GM18861 (cell line): Measurements from ENCODE around the gene TM6SF1.
"Not testable (repeated sequence)": the region's sequence is repeated elsewhere in the genome, so short reads cannot be mapped to it uniquely, and the experiment has no call there.

Experiments
- ATAC-seq: cut with Tn5 transposase; IDR thresholded peaks from one replicate; pipeline ENCODE4 v1.9.1; 2021; ENCODE audit not compliant: unreplicated experiment

The TM6SF1 gene

GRCh38 chr15:83087576-83087975 is 19.9 kb upstream of the TM6SF1 start:
- no peak for ATAC-seq

DNA sequence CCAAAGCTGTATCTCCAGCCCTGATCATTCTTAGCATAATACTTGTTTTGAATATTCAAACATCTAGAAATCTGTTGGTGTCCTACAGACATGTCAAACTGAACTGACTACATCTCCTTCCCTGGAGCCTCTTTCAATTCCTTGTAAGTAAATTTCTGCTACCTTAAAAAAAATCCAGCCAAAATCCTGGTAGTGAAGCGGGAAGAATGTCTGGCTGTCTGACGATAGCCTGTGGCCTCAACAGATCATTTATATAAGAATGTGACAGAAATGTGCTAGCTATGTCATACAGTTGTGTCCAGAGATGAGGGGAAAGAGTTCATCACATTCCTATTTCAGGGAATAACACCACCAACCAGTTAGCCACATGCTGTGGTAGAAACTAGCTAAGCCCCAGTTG is 18.6 kb upstream of the TM6SF1 start:
- no peak for ATAC-seq

DNA sequence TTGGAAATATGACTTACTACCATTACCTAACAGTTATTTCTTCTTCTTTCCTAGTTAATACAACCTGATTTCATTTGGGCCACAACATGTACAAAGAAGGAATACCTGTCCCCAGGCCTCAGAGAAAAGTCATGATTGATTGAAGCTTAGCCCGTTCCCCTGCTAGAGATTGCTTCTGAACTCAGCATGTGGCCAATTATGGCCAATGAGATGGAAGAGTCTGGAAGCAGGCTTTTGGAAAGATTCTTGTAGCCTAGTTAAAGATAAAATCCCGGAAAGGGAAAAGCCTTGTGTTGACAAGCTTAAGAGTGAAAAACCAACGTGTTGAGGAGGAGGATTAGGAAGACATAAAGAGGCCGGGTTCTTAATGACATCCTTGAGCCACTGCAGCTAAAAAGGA is 17.0 kb upstream of the TM6SF1 start:
- no peak for ATAC-seq

DNA sequence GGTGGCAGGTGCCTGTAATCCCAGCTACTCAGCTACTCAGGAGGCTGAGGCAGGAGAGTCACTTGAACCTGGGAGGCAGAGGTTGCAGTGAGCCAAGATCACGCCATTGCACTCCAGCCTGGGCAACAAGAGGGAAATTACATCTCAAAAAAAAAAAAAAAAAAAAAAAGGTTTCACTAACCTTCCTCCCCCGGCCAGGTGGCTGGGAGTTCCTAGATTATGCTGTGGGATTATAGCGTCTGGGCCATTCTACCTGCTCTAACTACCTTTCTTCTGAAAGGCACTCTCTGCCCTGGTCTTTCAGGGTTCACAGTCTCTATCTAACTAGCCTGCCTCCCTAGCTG is 15.5 kb upstream of the TM6SF1 start:
- ATAC-seq, result not testable (repeated sequence)

- ATAC-seq, result peak; percentile 84
These were observed 15.0 kb upstream of the TM6SF1 start for GRCh38 chr15:83092309-83092976.

- no peak for ATAC-seq
These were observed 12.9 kb upstream of the TM6SF1 start for GRCh38 chr15:83094583-83094982.

- ATAC-seq, result no peak
These were observed 9.4 kb upstream of the TM6SF1 start for GRCh38 chr15:83098079-83098478.

DNA sequence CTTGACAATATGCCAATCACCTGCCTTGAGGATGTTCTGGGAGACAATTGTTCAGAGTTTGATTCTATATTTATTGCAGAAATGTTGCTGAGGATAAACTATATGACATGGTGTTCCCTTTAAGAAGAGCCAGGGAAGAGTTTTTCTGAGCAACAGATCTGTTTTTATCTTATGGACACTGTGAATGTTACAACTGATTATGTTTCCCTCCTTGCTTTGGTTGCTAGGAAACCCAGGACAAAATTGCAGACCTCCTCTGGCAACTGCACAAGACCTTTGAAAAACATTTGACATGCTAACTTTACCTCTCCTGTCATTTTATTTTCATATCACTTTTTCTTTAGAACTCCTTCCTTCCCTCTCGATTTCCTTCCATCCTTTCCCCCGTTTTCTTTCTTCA is 8.2 kb upstream of the TM6SF1 start:
- no peak for ATAC-seq

DNA sequence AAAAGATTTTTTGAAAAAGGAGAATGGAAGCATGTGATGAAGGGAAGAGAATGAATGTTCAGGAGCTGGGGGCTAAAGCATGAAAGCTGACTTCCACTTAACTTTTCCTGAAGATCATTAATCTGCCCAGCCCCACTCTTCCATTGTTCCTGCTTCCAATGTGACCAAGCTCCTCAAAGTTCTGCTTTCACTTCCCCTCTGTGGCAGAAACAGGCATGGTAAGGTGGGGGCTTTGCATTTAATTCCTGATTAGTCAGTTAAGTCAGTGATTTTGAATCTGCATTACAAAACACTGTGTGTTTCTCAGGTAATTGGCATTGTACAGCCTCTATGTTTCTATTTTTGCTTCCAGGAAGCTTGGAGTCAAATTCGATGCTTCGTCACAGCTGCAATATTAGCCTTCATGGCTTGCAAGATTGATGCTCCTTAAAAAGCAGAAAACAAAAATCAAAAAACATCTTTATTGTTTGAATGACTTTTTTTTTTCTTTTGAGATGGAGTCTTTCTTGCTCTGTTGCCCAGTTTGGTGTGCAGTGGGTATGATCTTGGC is 7.3 kb upstream of the TM6SF1 start:
- ATAC-seq, result no peak

DNA sequence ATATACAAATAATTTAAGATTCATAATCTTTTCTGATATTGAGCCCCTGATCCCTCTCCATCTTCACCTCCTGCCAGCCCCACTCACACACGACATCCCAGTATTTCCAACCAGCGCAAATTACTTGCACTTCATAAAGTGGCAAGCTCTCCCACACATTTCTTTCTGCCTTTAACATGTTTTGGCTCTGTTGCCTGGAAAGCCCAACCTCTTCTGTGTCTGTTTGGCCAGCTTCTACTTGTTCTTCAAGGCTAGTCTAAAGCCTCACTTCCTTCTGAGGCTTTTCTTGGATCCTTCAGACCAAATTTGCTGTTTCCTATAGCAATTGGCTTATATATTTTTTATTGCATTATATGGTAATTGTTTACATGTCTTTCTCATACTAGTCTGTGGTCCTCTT is 5.1 kb upstream of the TM6SF1 start:
- no peak for ATAC-seq

DNA sequence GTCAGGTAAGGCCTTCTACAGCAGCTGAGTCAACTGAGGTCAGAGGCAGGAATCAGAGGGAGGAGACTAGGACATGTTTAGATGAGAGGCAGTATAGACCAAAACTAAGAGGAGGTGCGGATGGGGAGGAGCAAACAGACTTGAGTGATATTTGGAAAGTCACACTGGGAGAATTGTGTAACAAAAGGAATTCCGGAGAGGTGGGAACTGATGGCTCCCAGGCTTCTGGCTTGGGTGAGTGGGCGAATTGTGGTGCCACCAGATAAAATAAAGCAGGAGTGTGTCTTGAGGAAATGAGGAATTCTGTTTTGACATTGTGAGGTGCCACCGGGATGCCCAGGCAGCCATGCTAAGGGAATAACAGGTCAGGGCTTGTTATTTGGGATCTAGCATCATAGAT is 3.3 kb upstream of the TM6SF1 start:
- no peak for ATAC-seq

- no peak for ATAC-seq
These were observed 2.0 kb upstream of the TM6SF1 start for GRCh38 chr15:83105440-83105839.

GRCh38 chr15:83107841-83108181 is 366 bp downstream of the TM6SF1 start:
- ATAC-seq, result peak; percentile 6

- ATAC-seq, result peak; percentile 76
These were observed 1.1 kb downstream of the TM6SF1 start for GRCh38 chr15:83108266-83109219.

GRCh38 chr15:83109532-83109931 is 2.1 kb downstream of the TM6SF1 start:
- ATAC-seq, result no peak

- ATAC-seq, result no peak
These were observed 2.9 kb downstream of the TM6SF1 start for GRCh38 chr15:83110381-83110780.

DNA sequence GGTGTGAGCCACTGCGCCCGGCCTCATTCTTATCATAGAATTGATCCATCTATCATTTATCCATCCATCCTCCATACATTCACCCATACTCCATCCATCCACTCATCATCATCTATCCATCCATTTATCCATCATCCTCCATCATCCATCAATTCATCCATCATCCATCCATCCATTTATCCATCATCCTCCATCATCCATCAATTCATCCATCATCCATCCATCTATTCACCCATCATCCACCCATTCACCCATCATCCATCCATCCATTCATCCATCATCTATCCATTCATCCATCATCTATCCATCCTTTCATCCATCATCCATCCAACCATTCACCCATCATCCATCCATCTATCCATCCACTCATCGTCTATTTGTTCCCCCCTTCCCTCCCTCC is 3.7 kb downstream of the TM6SF1 start:
- ATAC-seq, result no peak

- no peak for ATAC-seq
These were observed 4.9 kb downstream of the TM6SF1 start for GRCh38 chr15:83112233-83112955.

DNA sequence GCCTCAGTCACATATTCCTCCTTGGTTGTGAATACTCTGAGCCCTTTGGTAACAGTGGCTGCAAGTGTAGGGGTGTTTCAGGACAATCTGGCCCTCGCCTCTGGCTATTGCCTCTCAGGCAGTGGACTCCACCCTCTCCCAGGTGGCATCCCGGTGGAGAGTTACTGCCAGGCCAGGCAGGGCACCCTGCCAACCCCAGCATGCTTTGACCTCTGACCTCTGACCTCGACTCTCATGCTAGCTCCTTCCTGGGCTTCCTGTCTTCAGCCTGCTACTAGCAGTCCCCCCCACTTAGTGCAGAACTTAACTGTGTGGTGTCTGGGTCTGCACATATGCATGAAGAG is 5.5 kb downstream of the TM6SF1 start:
- ATAC-seq, result no peak

- no peak for ATAC-seq
These were observed 6.6 kb downstream of the TM6SF1 start for GRCh38 chr15:83113881-83114674.

GRCh38 chr15:83114856-83115255 is 7.4 kb downstream of the TM6SF1 start:
- ATAC-seq, result no peak
